ENCODE data around the gene PCGF1. TPM values are rescaled to one million over a fixed set of nuclear protein-coding genes. Genes with fewer than 3 reads are reported as not detected.

Gene PCGF1
- total RNA-seq, 1 experiment from 2014 or later = 33.0 TPM

GRCh38 chr2:74555610-74556103 is 48.2 kb upstream of the PCGF1 start:
- Histone ChIP-seq H3K4me3 (ENCODE audit: low read depth, low read length, poor library complexity, severe bottlenecking) (peak overlapping the region; percentile 76), H3K4me1 (ENCODE audit: insufficient read depth, low read length, poor library complexity, severe bottlenecking) (no peaks in the 10 kb centered on the region), H3K27ac (ENCODE audit: low read depth, low read length, poor library complexity, severe bottlenecking) (no peak overlapping the region), H3K9me3 (ENCODE audit: low read depth, low read length, poor library complexity, severe bottlenecking) (no peaks in the 10 kb centered on the region), H3K36me3 (ENCODE audit: insufficient read depth, low read length, poor library complexity, severe bottlenecking) (peaks cover 7% of the 10 kb centered on the region), H3K27me3 (replicated peaks; ENCODE audit: insufficient read depth, low read depth, low read length, poor library complexity) (no peaks in the 10 kb centered on the region)
- CTCF ChIA-PET = no interaction called here
- no peak for TF ChIP-seq EZH2 (IDR thresholded peaks at IDR 0.05; ENCODE audit: borderline replicate concordance, low read depth, low read length, poor library complexity, severe bottlenecking)
- no TSS peak for BruUV-seq (replicated peaks)
- DNase-seq (ENCODE audit: low spot score) = no peak
- POLR2A ChIA-PET (ENCODE audit: low non-redundant PET) = no interaction called here
- intact Hi-C loops (cut with micrococcal nuclease; ENCODE audit: unreplicated experiment) = no loop called here

- no peak for TF ChIP-seq EZH2 (IDR thresholded peaks at IDR 0.05; ENCODE audit: borderline replicate concordance, low read depth, low read length, poor library complexity, severe bottlenecking)
- no peak for TF ChIP-seq CTCF (conservative IDR thresholded peaks at IDR 0.05; ENCODE audit: low read depth, low read length)
- Histone ChIP-seq H3K27ac (ENCODE audit: low read depth, low read length, poor library complexity, severe bottlenecking) (peak overlapping the region; percentile 78), H3K4me1 (ENCODE audit: insufficient read depth, low read length, poor library complexity, severe bottlenecking) (no peaks in the 10 kb centered on the region), H3K9me3 (ENCODE audit: low read depth, low read length, poor library complexity, severe bottlenecking) (no peaks in the 10 kb centered on the region), H3K27me3 (replicated peaks; ENCODE audit: insufficient read depth, low read depth, low read length, poor library complexity) (no peaks in the 10 kb centered on the region), H3K4me3 (ENCODE audit: low read depth, low read length, poor library complexity, severe bottlenecking) (peak overlapping the region; percentile 76), H3K36me3 (ENCODE audit: insufficient read depth, low read length, poor library complexity, severe bottlenecking) (peaks cover 7% of the 10 kb centered on the region)
- TSS peak; percentile 54 for BruUV-seq (replicated peaks)
- intact Hi-C loops (cut with micrococcal nuclease; ENCODE audit: unreplicated experiment) = no loop called here
- DNase-seq (ENCODE audit: low spot score) = peak; percentile 36
- ChIA-PET CTCF (no interaction called here), POLR2A (ENCODE audit: low non-redundant PET) (no interaction called here)
Observed at GRCh38 chr2:74554820-74555531, 47.5 kb upstream of the PCGF1 start.

- POLR2A ChIA-PET (ENCODE audit: low non-redundant PET) = interaction anchor here (0.7 kb wide), 1 partner anchor 15 kb away, joined by 43 read pairs; no protein-coding TSS in a partner anchor
- Histone ChIP-seq H3K27me3 (replicated peaks; ENCODE audit: insufficient read depth, low read depth, low read length, poor library complexity) (no peaks in the 10 kb centered on the region), H3K27ac (ENCODE audit: low read depth, low read length, poor library complexity, severe bottlenecking) (peak within 1 kb of the TSS; percentile 78), H3K36me3 (ENCODE audit: insufficient read depth, low read length, poor library complexity, severe bottlenecking) (peaks cover 7% of the 10 kb centered on the region), H3K4me1 (ENCODE audit: insufficient read depth, low read length, poor library complexity, severe bottlenecking) (peaks cover 3% of the 10 kb centered on the region), H3K4me3 (ENCODE audit: low read depth, low read length, poor library complexity, severe bottlenecking) (peak within 1 kb of the TSS; percentile 76), H3K9me3 (ENCODE audit: low read depth, low read length, poor library complexity, severe bottlenecking) (no peaks in the 10 kb centered on the region)
- DNase-seq (ENCODE audit: low spot score) = peak; percentile 85
- TF ChIP-seq EZH2 (IDR thresholded peaks at IDR 0.05; ENCODE audit: borderline replicate concordance, low read depth, low read length, poor library complexity, severe bottlenecking) (no peak), CTCF (conservative IDR thresholded peaks at IDR 0.05; ENCODE audit: low read depth, low read length) (no peak)
- CTCF ChIA-PET = no interaction called here
- intact Hi-C loops (cut with micrococcal nuclease; ENCODE audit: unreplicated experiment) = no loop called here
- no TSS peak for BruUV-seq (replicated peaks)
Observed at GRCh38 chr2:74553892-74554819, 46.7 kb upstream of the PCGF1 start, which contains the start of the genes DOK1 and LOXL3. DOK1 (plus strand) TSS chr2:74554720; CDS start chr2:74554755, 35 bp downstream. LOXL3 (minus strand) TSS chr2:74553942; CDS start chr2:74552634, 1,308 bp downstream.
